ENCODE measurements around the gene VEPH1. TPM values are rescaled to one million over a fixed set of nuclear protein-coding genes. Genes with fewer than 3 reads are reported as not detected.

The VEPH1 gene
- total RNA-seq, 1 experiment from 2014 or later: 2.4 TPM

GRCh38 chr3:157336252-157337009 is 166.8 kb downstream of the VEPH1 start:
- no peak for TF ChIP-seq CTCF (IDR thresholded peaks at IDR 0.05; ENCODE audit: unreplicated experiment)
- intact Hi-C loops (cut with micrococcal nuclease): no loop called here
- H3K4me1 Mint-ChIP-seq (ENCODE audit: insufficient read depth, unreplicated experiment): no peaks in the 10 kb centered on the region
- ChIA-PET POLR2A (no interaction called here), CTCF (no interaction called here)
- no peaks in the 10 kb centered on the region for H3K36me3 Mint-ChIP-seq (ENCODE audit: insufficient read depth, unreplicated experiment)
- no peak for DNase-seq (ENCODE audit: unreplicated experiment)
- H3K4me3 Mint-ChIP-seq (ENCODE audit: unreplicated experiment): no peak overlapping the region
- BruUV-seq (replicated peaks): no TSS peak
- H3K9me3 Mint-ChIP-seq (ENCODE audit: unreplicated experiment): peaks cover 6% of the 10 kb centered on the region
- H3K27me3 Mint-ChIP-seq (ENCODE audit: insufficient read depth, unreplicated experiment): no peaks in the 10 kb centered on the region
- H3K27ac Mint-ChIP-seq (ENCODE audit: low read depth, unreplicated experiment): no peak overlapping the region

- DNase-seq (ENCODE audit: unreplicated experiment): peak; percentile 66
- no peak for TF ChIP-seq CTCF (IDR thresholded peaks at IDR 0.05; ENCODE audit: unreplicated experiment)
- BruUV-seq (replicated peaks): no TSS peak
- POLR2A ChIA-PET: no interaction called here
- no peaks in the 10 kb centered on the region for H3K4me1 Mint-ChIP-seq (ENCODE audit: insufficient read depth, unreplicated experiment)
- H3K4me3 Mint-ChIP-seq (ENCODE audit: unreplicated experiment): no peak overlapping the region
- no peaks in the 10 kb centered on the region for H3K9me3 Mint-ChIP-seq (ENCODE audit: unreplicated experiment)
- CTCF ChIA-PET: interaction anchor here (0.7 kb wide), 2 partner anchors 107 to 129 kb away, joined by 4 to 5 read pairs; no protein-coding TSS in a partner anchor
- intact Hi-C loops (cut with micrococcal nuclease): no loop called here
- H3K27me3 Mint-ChIP-seq (ENCODE audit: insufficient read depth, unreplicated experiment): no peaks in the 10 kb centered on the region
- H3K36me3 Mint-ChIP-seq (ENCODE audit: insufficient read depth, unreplicated experiment): no peaks in the 10 kb centered on the region
- H3K27ac Mint-ChIP-seq (ENCODE audit: low read depth, unreplicated experiment): no peak overlapping the region
These were observed 167.8 kb downstream of the VEPH1 start for GRCh38 chr3:157335233-157336076.

GRCh38 chr3:157333551-157333991 is 169.6 kb downstream of the VEPH1 start:
- TF ChIP-seq CTCF (IDR thresholded peaks at IDR 0.05; ENCODE audit: unreplicated experiment): no peak
- Mint-ChIP-seq H3K4me3 (ENCODE audit: unreplicated experiment) (no peak overlapping the region), H3K9me3 (ENCODE audit: unreplicated experiment) (no peaks in the 10 kb centered on the region), H3K27me3 (ENCODE audit: insufficient read depth, unreplicated experiment) (no peaks in the 10 kb centered on the region), H3K36me3 (ENCODE audit: insufficient read depth, unreplicated experiment) (no peaks in the 10 kb centered on the region), H3K27ac (ENCODE audit: low read depth, unreplicated experiment) (no peak overlapping the region), H3K4me1 (ENCODE audit: insufficient read depth, unreplicated experiment) (no peaks in the 10 kb centered on the region)
- intact Hi-C loops (cut with micrococcal nuclease): no loop called here
- DNase-seq (ENCODE audit: unreplicated experiment): no peak
- BruUV-seq (replicated peaks): no TSS peak
- ChIA-PET CTCF (no interaction called here), POLR2A (no interaction called here)

GRCh38 chr3:157330206-157330605 is 173.0 kb downstream of the VEPH1 start:
- Mint-ChIP-seq H3K9me3 (ENCODE audit: unreplicated experiment) (no peaks in the 10 kb centered on the region), H3K4me1 (ENCODE audit: insufficient read depth, unreplicated experiment) (no peaks in the 10 kb centered on the region), H3K27me3 (ENCODE audit: insufficient read depth, unreplicated experiment) (no peaks in the 10 kb centered on the region), H3K27ac (ENCODE audit: low read depth, unreplicated experiment) (no peak overlapping the region), H3K36me3 (ENCODE audit: insufficient read depth, unreplicated experiment) (no peaks in the 10 kb centered on the region), H3K4me3 (ENCODE audit: unreplicated experiment) (no peak overlapping the region)
- BruUV-seq (replicated peaks): no TSS peak
- intact Hi-C loops (cut with micrococcal nuclease): no loop called here
- ChIA-PET POLR2A (no interaction called here), CTCF (interaction anchor here (0.5 to 0.6 kb wide), 2 partner anchors 51 to 1461 kb away, joined by 4 read pairs; no protein-coding TSS in a partner anchor)
- no peak for TF ChIP-seq CTCF (IDR thresholded peaks at IDR 0.05; ENCODE audit: unreplicated experiment)
- no peak for DNase-seq (ENCODE audit: unreplicated experiment)
